Fibroblast of skin of left biceps (primary cell): ENCODE results near the gene SMIM28.
A peak's percentile ranks its signal among the peaks of the same experiment; 100 is the strongest.

Experiments
- DNase-seq, 2 experiments: peaks; one replicate each; pipeline ENCODE4 v3.0.0-alpha.2; 2013; ENCODE audit warnings: low read depth in 2 of 2

The SMIM28 gene

DNA sequence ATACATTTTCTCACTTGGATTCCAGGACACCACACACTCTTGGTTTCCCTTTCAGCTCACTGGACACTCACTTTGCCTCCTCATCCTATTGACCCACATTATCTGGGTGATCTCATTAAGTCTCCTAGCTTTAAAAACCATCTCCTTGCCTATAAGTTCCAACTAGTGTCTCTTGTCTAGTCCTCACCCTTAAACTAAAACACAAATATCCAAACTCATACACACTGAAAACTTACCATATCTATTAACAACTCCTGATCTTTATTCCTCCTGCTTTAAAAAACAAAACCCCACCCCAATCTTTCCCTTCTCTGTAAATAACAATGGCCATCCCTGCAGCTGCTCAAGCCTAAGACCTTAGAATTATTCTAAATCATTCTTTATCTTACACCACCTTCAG lies 3.5 kb upstream of the SMIM28 start:
- no peak for DNase-seq

DNA sequence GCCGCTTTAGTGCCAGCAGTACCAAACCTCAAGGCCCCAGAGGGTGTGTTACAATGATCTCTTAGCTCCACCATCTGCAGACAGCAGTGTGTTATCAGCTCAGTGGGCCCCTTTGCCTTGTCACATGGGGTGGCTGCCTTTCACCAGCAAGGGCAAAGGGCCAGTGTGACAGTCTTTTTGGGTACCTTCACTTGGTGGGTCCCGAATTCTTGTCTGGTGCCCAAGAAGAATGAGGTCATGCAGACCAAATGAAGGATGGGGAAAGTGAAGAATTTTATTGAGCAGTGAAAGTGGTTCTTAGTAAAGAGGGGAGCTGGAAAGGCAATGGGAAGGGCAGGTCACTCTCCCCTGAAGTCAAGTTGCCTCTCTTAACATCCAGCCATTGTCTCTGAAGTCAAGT lies 2.9 kb upstream of the SMIM28 start:
- DNase-seq = no peak

- no peak for DNase-seq
These were observed 663 bp upstream of the SMIM28 start for GRCh38 chr6:138377042-138377441.

GRCh38 chr6:138378463-138378862 lies 758 bp downstream of the SMIM28 start:
- no peak for DNase-seq

- DNase-seq = no peak
These were observed 5.0 kb downstream of the SMIM28 start for GRCh38 chr6:138382498-138383265.

- no peak for DNase-seq
These were observed 6.1 kb downstream of the SMIM28 start for GRCh38 chr6:138383776-138384175.

- DNase-seq = no peak
These were observed 9.2 kb downstream of the SMIM28 start for GRCh38 chr6:138386897-138387296.

DNA sequence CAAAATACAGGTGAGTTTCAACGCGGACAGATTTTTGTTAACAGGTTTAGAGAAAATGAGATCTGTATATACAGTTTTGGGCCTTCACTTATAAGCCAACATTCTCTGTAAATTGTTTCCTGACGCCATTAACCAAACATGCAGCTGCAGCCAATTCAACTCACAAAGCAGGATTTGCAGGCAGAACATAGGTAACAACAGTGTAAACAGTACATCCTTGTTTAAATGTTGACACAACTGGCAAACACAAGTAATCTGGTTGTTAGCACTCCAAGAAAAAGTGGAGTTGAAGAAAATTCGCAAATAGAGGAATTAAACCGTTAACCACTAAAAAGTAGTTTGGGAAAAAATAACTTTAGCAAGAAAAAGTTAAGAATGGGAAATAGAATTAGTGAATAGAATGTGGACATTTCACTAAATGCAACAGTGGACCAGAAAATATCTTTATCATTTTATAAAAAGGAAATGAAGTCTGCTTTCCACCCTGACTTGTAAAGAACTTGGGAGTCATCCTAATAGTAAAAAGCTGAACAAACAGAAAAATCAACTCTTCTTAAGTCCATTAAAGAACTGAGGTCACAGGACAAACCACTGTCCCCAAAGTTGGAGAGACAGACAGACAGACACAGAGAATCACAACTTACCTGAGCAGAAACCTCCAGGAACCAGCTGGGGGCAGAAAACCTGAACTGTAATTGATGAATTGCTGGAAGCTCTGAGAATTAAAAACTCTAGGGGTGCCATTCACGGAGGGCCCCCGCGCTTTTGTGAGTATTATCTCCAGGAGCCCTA lies 10.1 kb downstream of the SMIM28 start:
- no peak for DNase-seq

- no peak for DNase-seq
These were observed 11.8 kb downstream of the SMIM28 start for GRCh38 chr6:138389551-138389950.

DNA sequence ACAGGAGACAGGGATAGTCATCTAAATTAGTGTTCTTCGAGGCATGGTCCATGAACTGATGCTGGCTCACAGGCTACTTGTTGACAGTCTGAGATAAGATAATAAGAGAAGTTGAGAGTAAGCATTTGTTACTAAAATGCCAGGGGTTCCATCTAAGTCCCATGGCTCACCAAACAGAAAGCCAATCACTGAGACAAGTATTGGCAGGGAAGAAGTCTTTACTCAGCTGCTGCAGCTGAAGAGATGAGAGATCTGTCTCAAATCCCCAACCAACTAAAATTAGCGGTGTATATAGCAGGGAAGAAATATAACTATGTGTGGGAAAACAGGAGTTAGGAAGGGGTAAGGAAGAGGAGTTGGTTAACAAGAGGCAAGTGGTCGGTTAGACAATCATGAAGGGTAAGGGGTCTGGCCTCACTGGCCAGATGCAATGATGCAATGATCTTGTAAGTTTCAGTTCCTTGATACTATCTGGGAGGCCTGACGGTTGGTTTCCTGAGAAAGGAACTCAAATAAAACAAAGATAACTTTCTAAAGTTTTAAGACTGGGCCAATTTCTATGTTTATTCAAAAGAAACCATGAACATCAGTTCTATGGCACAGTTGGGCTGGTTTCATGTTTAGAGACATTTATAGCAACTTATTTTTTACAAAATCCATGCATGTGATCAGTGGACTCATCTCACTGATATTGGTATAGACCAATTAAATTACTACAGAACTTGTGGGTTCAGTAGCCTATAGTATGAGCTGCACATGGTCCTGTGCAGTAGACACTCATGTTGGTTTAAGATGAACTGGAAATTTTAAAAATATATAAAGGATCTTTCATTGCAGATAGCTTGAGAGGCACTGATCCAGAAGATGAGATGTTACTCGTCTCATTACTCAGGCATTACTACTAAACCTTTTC lies 16.4 kb downstream of the SMIM28 start:
- no peak for DNase-seq

DNA sequence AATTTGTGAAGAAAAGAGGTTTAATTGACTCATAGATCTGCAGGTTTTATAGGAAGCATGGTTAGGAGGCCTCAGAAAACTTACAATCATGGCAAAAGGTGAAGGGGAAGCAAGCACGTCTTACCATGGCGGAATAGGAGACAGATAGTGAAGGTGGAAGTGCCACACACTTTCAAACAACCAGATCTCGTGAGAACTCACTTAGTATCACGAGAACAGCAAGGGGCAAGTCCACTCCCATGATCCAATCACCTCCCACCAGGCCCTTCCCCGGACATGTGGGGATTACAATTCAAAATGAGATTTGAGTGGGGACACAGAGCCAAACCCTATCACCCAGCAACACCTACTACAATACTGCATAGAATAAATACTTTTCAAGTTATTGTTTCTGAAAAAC lies 19.0 kb downstream of the SMIM28 start:
- no peak for DNase-seq

DNA sequence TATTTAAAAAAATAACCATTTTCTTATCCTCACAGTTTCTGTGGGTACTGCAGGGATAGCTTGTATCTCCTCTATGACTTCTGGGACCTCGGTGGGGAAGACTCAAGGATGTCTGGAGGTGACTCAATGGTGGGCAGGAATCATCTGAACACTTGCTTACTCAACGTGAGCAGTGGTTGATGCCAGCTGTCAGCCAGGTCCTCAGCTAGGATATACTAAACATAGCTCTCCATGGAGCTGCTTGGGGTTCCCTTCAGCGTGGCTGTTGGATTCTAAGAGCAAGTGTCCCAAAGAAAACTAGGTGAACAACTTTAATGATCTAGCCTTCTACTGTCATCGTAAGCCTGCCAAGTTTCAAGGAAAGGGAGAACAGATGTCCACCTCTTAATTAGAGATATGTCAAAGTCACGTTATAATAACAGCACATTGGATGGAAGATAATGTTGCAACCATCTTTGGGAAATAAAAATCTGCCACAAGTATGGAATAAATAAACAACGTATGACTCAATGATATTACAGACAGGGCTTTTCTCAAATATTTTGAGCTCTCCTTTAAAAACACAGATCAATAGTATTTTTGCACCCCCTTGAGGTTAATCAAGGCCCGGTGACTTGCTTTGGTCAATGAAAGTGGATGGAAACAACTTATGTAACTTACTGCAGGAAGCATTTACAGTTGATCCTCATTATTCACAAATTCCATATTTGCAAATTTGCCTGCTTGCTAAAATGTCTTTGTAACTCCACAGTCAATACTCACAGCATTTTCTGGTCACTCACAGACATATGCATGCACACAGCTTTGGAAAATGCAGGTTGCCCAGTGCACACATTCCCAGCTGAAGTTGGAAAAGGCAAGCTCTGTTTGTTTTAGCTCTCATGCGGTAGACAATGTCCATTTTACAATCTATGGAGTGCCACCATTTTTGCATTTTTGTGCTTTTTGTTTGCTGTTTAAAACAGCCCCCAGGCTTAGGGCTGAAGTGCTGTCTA lies 19.7 kb downstream of the SMIM28 start:
- no peak for DNase-seq

GRCh38 chr6:138400326-138400725 lies 22.6 kb downstream of the SMIM28 start:
- DNase-seq = no peak

DNA sequence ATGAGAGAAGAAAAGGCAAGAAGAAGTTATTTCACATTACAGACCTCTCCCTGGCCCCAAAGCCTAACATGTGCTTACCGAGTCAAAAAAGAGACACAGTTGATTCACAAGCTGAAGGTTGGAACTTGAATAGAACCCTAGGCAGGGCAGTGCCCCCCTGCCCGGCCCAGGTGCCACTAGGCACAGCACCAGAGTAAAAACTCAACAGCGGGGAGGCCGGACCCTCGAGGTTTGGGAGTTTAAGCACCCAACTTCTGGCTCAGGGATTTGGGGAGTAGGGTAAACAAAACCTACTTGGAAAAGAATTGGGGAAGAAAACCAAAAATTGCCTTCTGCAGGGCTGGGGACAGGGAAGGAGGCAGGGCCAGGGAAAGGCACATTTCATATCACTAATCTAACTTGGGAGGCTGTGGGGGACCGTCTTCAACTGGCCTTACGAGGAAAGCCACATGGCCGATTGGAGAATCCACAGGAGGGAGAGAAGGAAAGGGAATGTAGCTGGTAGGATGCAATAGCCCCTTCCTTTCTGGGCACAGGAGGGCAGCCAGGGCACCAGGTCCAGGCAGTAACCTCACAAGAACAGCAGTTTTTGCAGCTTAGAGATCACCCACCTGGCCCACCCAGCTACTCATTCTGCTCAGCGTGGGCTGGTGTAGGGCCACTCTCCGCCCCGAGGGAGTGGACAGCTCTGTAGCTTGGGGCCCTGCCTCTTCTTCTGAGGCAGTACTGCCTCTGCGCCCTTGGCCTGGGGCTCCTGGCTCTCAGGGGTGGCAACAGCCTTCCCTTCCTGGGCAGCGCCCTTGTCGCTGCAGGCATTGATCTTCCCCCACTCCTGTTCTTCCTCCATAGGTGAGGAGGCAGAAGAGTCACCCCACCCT lies 24.5 kb downstream of the SMIM28 start:
- DNase-seq = no peak

DNA sequence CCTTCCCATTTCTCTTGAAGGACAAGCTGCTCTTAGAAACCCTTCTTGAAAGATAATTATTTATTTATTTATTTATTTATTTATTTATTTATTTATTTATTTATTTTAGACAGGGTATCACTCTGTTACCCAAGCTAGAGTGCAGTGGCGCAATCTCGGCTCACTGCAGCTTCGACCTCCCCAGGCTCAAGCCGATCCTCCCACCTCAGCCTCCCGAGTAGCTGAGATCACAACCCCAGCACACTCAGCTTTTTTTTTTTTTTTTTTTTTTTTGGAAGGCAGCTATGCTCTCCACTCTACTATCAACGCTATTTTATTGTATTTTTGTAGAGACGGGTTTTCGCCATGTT lies 25.1 kb downstream of the SMIM28 start:
- no peak for DNase-seq

- no peak for DNase-seq
These were observed 25.7 kb downstream of the SMIM28 start for GRCh38 chr6:138403324-138403800.

DNA sequence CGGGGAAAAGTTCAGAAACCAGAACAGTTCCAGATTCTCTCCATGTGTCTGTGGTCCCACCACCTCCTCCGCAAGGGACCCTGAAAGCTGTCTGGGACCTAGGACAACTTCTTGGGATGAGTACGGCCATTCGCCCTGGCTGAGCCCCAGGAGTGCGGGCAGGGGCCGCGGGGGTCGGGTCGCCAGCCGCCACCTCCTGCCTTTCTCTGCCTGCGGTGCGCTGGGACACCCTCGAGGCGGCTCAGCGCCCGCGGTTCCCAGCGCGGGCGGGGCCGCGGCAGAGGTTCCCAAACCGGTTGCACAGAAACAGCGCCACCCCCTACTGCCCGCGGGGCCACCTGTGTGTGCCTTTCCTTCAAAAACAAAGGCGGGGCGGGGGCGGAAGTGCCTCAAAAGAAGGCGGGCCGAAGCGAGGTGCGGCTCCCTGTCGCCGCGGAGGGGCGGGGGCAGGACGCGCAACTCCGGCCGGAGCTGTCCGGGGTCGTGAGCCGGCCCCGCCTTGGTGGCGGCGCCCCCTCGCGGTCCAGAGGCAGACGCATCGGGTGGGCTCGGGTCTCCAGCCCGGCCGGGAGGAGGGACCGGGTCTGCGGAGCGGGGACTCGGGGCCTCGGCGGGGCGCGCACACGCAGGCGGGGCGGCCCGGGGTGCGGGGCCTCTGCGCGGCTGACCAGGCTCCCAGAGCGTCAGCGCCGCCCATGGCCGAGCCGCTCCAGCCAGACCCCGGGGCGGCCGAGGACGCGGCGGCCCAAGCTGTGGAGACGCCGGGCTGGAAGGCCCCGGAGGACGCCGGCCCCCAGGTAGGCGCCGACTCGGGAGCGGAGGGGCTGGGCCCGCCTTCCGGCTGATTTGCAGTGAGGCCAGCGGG lies 26.3 kb downstream of the SMIM28 start, which contains the start of gene HEBP2:
HEBP2 (plus strand) TSS at position 423 of the 865 bp plus-strand sequence; CDS start at position 696, 273 bp downstream.
- DNase-seq = peak; percentile 10 to 16

DNA sequence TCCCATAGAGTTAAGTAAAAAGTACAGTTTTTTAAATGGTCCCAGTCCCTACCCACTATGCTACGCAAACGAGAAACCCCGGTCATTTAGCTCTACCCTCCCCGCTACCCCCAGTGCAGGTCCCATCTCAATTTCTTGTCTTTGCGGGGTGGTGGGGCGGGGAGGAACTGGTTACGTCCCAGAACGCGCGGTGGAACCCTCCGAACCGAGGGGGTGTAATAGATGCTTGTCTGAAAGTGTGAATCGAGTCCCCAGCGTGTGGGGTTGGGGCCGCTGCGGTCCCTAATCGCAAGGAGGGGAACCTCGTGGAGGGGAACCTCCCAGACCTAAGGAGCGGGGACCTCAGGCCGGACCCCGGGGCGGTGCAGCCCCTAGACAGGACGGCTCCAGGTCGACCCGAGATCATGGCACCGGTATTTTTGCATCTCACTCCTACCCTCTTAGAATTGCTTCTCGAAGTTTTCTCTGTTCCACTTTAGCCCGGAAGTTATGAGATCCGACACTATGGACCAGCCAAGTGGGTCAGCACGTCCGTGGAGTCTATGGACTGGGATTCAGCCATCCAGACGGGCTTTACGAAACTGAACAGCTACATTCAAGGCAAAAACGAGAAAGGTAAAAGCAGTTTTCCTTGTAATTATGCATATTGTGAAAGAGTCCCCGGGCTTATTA lies 27.1 kb downstream of the SMIM28 start:
- DNase-seq = no peak
